ENCODE data around the gene OSBPL6.

OSBPL6 gene

GRCh38 chr2:178191004-178191508 is 3.3 kb upstream of the OSBPL6 start:
- Histone ChIP-seq H3K27me3 (ENCODE audit: insufficient read depth, low read length) (peaks cover 8% of the 10 kb centered on the region), H2BK120ac (ENCODE audit: insufficient read depth, low read length, poor library complexity) (no peak overlapping the region), H2AK5ac (ENCODE audit: low read length) (no peak overlapping the region), H2BK12ac (ENCODE audit: low read length) (no peak overlapping the region), H2BK5ac (ENCODE audit: low read depth, low read length, poor library complexity) (no peak overlapping the region), H4K91ac (ENCODE audit: low read depth, low read length) (no peak overlapping the region), H3K23ac (ENCODE audit: low read length) (no peak overlapping the region), H3K4ac (ENCODE audit: low read depth, low read length) (no peak overlapping the region), H3K4me3 (ENCODE audit: low read depth, low read length) (no peak overlapping the region), H4K8ac (ENCODE audit: low read depth, low read length) (no peak overlapping the region), H3K4me2 (ENCODE audit: low read length) (no peak overlapping the region), H3K9ac (ENCODE audit: low read length) (no peak overlapping the region), H3K79me1 (ENCODE audit: low read length) (no peaks in the 10 kb centered on the region), H3K27ac (ENCODE audit: low read depth, low read length) (no peak overlapping the region), H2AFZ (ENCODE audit: insufficient read depth, low read length, poor library complexity) (peak overlapping the region; percentile 48), H3K79me2 (ENCODE audit: control insufficient read depth, insufficient read depth, low read length, poor library complexity) (peaks cover 3% of the 10 kb centered on the region), H3K9me3 (ENCODE audit: insufficient read depth, low read depth, low read length) (no peaks in the 10 kb centered on the region), H3K36me3 (ENCODE audit: control insufficient read depth in 1 of 2, insufficient read depth in 2 of 2, low read length in 2 of 2) (no peaks in the 10 kb centered on the region), H3K18ac (ENCODE audit: low read length) (no peak overlapping the region), H3K14ac (ENCODE audit: low read length) (no peak overlapping the region), H3K4me1 (ENCODE audit: control insufficient read depth in 1 of 2, insufficient read depth in 2 of 2, low read length in 2 of 2) (peaks cover 2 to 3% of the 10 kb centered on the region in 2 experiments), H4K12ac (ENCODE audit: low read depth, low read length) (no peak overlapping the region)
- WGBS (ENCODE audit: extremely low coverage, insufficient coverage, insufficient read length) = no CpG with 5 or more reads among the region's 6 CpGs
- DNase-seq = peak in 1 of 2 donors; percentile 22

- H3K4ac ChIP-seq (ENCODE audit: low read depth, low read length) = no peak overlapping the region
- no peak overlapping the region for H4K12ac ChIP-seq (ENCODE audit: low read depth, low read length)
- H3K79me2 ChIP-seq (ENCODE audit: control insufficient read depth, insufficient read depth, low read length, poor library complexity) = peaks cover 3% of the 10 kb centered on the region
- DNase-seq = no peak
- no peaks in the 10 kb centered on the region for H3K36me3 ChIP-seq (ENCODE audit: control insufficient read depth in 1 of 2, insufficient read depth in 2 of 2, low read length in 2 of 2)
- H2BK120ac ChIP-seq (ENCODE audit: insufficient read depth, low read length, poor library complexity) = no peak overlapping the region
- H3K79me1 ChIP-seq (ENCODE audit: low read length) = no peaks in the 10 kb centered on the region
- H2BK12ac ChIP-seq (ENCODE audit: low read length) = no peak overlapping the region
- peaks cover 8% of the 10 kb centered on the region for H3K27me3 ChIP-seq (ENCODE audit: insufficient read depth, low read length)
- no peak overlapping the region for H3K4me2 ChIP-seq (ENCODE audit: low read length)
- no peak overlapping the region for H4K91ac ChIP-seq (ENCODE audit: low read depth, low read length)
- no peak overlapping the region for H3K4me3 ChIP-seq (ENCODE audit: low read depth, low read length)
- WGBS (ENCODE audit: extremely low coverage, insufficient coverage, insufficient read length) = no CpG with 5 or more reads among the region's 2 CpGs
- peaks cover 2 to 3% of the 10 kb centered on the region in 2 experiments for H3K4me1 ChIP-seq (ENCODE audit: control insufficient read depth in 1 of 2, insufficient read depth in 2 of 2, low read length in 2 of 2)
- no peak overlapping the region for H3K18ac ChIP-seq (ENCODE audit: low read length)
- no peak overlapping the region for H3K14ac ChIP-seq (ENCODE audit: low read length)
- no peaks in the 10 kb centered on the region for H3K9me3 ChIP-seq (ENCODE audit: insufficient read depth, low read depth, low read length)
- H4K8ac ChIP-seq (ENCODE audit: low read depth, low read length) = no peak overlapping the region
- H2BK5ac ChIP-seq (ENCODE audit: low read depth, low read length, poor library complexity) = no peak overlapping the region
- H3K9ac ChIP-seq (ENCODE audit: low read length) = no peak overlapping the region
- no peak overlapping the region for H2AK5ac ChIP-seq (ENCODE audit: low read length)
- no peak overlapping the region for H3K27ac ChIP-seq (ENCODE audit: low read depth, low read length)
- no peak overlapping the region for H2AFZ ChIP-seq (ENCODE audit: insufficient read depth, low read length, poor library complexity)
- H3K23ac ChIP-seq (ENCODE audit: low read length) = no peak overlapping the region
These were observed 2.8 kb upstream of the OSBPL6 start for GRCh38 chr2:178191511-178191910.

GRCh38 chr2:178193496-178193822 is 853 bp upstream of the OSBPL6 start:
- Histone ChIP-seq H4K8ac (ENCODE audit: low read depth, low read length) (peak overlapping the region; percentile 50), H2BK120ac (ENCODE audit: insufficient read depth, low read length, poor library complexity) (no peak overlapping the region), H3K4me1 (ENCODE audit: control insufficient read depth in 1 of 2, insufficient read depth in 2 of 2, low read length in 2 of 2) (peaks cover 2 to 3% of the 10 kb centered on the region in 2 experiments), H2AK5ac (ENCODE audit: low read length) (no peak overlapping the region), H3K4ac (ENCODE audit: low read depth, low read length) (no peak overlapping the region), H3K4me2 (ENCODE audit: low read length) (peak overlapping the region; percentile 90), H3K23ac (ENCODE audit: low read length) (no peak overlapping the region), H2AFZ (ENCODE audit: insufficient read depth, low read length, poor library complexity) (no peak overlapping the region), H2BK12ac (ENCODE audit: low read length) (no peak overlapping the region), H4K91ac (ENCODE audit: low read depth, low read length) (no peak overlapping the region), H3K18ac (ENCODE audit: low read length) (no peak overlapping the region), H2BK5ac (ENCODE audit: low read depth, low read length, poor library complexity) (no peak overlapping the region), H3K9ac (ENCODE audit: low read length) (no peak overlapping the region), H3K4me3 (ENCODE audit: low read depth, low read length) (peak overlapping the region; percentile 95), H3K9me3 (ENCODE audit: insufficient read depth, low read depth, low read length) (no peaks in the 10 kb centered on the region), H4K12ac (ENCODE audit: low read depth, low read length) (no peak overlapping the region), H3K14ac (ENCODE audit: low read length) (no peak overlapping the region), H3K79me1 (ENCODE audit: low read length) (no peaks in the 10 kb centered on the region), H3K79me2 (ENCODE audit: control insufficient read depth, insufficient read depth, low read length, poor library complexity) (peaks cover 3% of the 10 kb centered on the region), H3K27ac (ENCODE audit: low read depth, low read length) (no peak overlapping the region), H3K27me3 (ENCODE audit: insufficient read depth, low read length) (peaks cover 8% of the 10 kb centered on the region), H3K36me3 (ENCODE audit: control insufficient read depth in 1 of 2, insufficient read depth in 2 of 2, low read length in 2 of 2) (no peaks in the 10 kb centered on the region)
- DNase-seq = no peak
- no CpG with 5 or more reads among the region's 10 CpGs for WGBS (ENCODE audit: extremely low coverage, insufficient coverage, insufficient read length)

GRCh38 chr2:178194600-178195389 is 483 bp downstream of the OSBPL6 start:
- no peak overlapping the region for H2BK5ac ChIP-seq (ENCODE audit: low read depth, low read length, poor library complexity)
- H3K9ac ChIP-seq (ENCODE audit: low read length) = peak overlapping the region; percentile 76
- H3K36me3 ChIP-seq (ENCODE audit: control insufficient read depth in 1 of 2, insufficient read depth in 2 of 2, low read length in 2 of 2) = no peaks in the 10 kb centered on the region
- no peaks in the 10 kb centered on the region for H3K79me1 ChIP-seq (ENCODE audit: low read length)
- H3K27ac ChIP-seq (ENCODE audit: low read depth, low read length) = no peak overlapping the region
- H2BK12ac ChIP-seq (ENCODE audit: low read length) = no peak overlapping the region
- peak overlapping the region; percentile 95 for H3K4me3 ChIP-seq (ENCODE audit: low read depth, low read length)
- no peak overlapping the region for H2AK5ac ChIP-seq (ENCODE audit: low read length)
- peaks cover 2 to 3% of the 10 kb centered on the region in 2 experiments for H3K4me1 ChIP-seq (ENCODE audit: control insufficient read depth in 1 of 2, insufficient read depth in 2 of 2, low read length in 2 of 2)
- H3K4me2 ChIP-seq (ENCODE audit: low read length) = peak overlapping the region; percentile 90
- peak; percentile 30 to 32 for DNase-seq
- H4K8ac ChIP-seq (ENCODE audit: low read depth, low read length) = peak overlapping the region; percentile 6
- peak overlapping the region; percentile 18 for H2BK120ac ChIP-seq (ENCODE audit: insufficient read depth, low read length, poor library complexity)
- no peak overlapping the region for H3K4ac ChIP-seq (ENCODE audit: low read depth, low read length)
- H4K12ac ChIP-seq (ENCODE audit: low read depth, low read length) = peak overlapping the region; percentile 22
- H3K79me2 ChIP-seq (ENCODE audit: control insufficient read depth, insufficient read depth, low read length, poor library complexity) = peaks cover 3% of the 10 kb centered on the region
- H4K91ac ChIP-seq (ENCODE audit: low read depth, low read length) = no peak overlapping the region
- H3K14ac ChIP-seq (ENCODE audit: low read length) = peak overlapping the region; percentile 5
- no CpG with 5 or more reads among the region's 83 CpGs for WGBS (ENCODE audit: extremely low coverage, insufficient coverage, insufficient read length)
- H3K27me3 ChIP-seq (ENCODE audit: insufficient read depth, low read length) = peaks cover 8% of the 10 kb centered on the region
- no peak overlapping the region for H3K23ac ChIP-seq (ENCODE audit: low read length)
- no peaks in the 10 kb centered on the region for H3K9me3 ChIP-seq (ENCODE audit: insufficient read depth, low read depth, low read length)
- no peak overlapping the region for H3K18ac ChIP-seq (ENCODE audit: low read length)
- peak overlapping the region; percentile 48 for H2AFZ ChIP-seq (ENCODE audit: insufficient read depth, low read length, poor library complexity)

All from trophoblast cell (in vitro differentiated cells and primary cell).